Liver (tissue), 3 donors: ENCODE data around the gene EWSR1.

Source experiments
- CTCF ChIP-seq: fragments of 150-350 bp; IDR thresholded peaks from 2 replicates; pipeline ENCODE4 v1.5.1; 2017; ENCODE audit warnings: improper control_type of control experiment, low read depth, low read length; ENCODE audit not compliant: missing input control
- JUND ChIP-seq, 2 donors: IDR thresholded peaks; 2 replicates each; pipeline ENCODE4 v1.6.1; 2016; ENCODE audit warnings: antibody characterized with exemption in 2 of 2
- MAX ChIP-seq: IDR thresholded peaks from 2 replicates; pipeline ENCODE4 v1.6.1; 2016; ENCODE audit warnings: antibody characterized with exemption
- RXRA ChIP-seq, 2 donors: IDR thresholded peaks; 2 replicates each; pipeline ENCODE4 v1.6.1; 2017 to 2018; ENCODE audit warnings: antibody characterized with exemption in 2 of 2, mild to moderate bottlenecking in 1 of 2
- TAF1 ChIP-seq: conservative IDR thresholded peaks from 2 replicates; pipeline ENCODE4 v1.6.1; 2016; ENCODE audit warnings: antibody characterized with exemption, mild to moderate bottlenecking
- TF ChIP-seq, protein P1 (sequence below): IDR thresholded peaks from 2 replicates; pipeline ENCODE4 v1.6.1; 2016; ENCODE audit warnings: antibody characterized with exemption
- TF ChIP-seq, protein P2 (sequence below): IDR thresholded peaks from 2 replicates; pipeline ENCODE4 v1.6.1; 2016; ENCODE audit warnings: antibody characterized with exemption, mild to moderate bottlenecking
- donor health status: healthy.
- donor health status: healthy.

GRCh38 chr22:29309332-29310064, 41.4 kb downstream of the EWSR1 start:
- TF ChIP-seq, protein P1, sequence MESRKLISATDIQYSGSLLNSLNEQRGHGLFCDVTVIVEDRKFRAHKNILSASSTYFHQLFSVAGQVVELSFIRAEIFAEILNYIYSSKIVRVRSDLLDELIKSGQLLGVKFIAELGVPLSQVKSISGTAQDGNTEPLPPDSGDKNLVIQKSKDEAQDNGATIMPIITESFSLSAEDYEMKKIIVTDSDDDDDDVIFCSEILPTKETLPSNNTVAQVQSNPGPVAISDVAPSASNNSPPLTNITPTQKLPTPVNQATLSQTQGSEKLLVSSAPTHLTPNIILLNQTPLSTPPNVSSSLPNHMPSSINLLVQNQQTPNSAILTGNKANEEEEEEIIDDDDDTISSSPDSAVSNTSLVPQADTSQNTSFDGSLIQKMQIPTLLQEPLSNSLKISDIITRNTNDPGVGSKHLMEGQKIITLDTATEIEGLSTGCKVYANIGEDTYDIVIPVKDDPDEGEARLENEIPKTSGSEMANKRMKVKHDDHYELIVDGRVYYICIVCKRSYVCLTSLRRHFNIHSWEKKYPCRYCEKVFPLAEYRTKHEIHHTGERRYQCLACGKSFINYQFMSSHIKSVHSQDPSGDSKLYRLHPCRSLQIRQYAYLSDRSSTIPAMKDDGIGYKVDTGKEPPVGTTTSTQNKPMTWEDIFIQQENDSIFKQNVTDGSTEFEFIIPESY = no peak
- no peak for TF ChIP-seq CTCF
- TF ChIP-seq JUND (IDR thresholded peaks at IDR 0.05) = no peak
- no peak for TF ChIP-seq MAX
- TF ChIP-seq, protein P2, sequence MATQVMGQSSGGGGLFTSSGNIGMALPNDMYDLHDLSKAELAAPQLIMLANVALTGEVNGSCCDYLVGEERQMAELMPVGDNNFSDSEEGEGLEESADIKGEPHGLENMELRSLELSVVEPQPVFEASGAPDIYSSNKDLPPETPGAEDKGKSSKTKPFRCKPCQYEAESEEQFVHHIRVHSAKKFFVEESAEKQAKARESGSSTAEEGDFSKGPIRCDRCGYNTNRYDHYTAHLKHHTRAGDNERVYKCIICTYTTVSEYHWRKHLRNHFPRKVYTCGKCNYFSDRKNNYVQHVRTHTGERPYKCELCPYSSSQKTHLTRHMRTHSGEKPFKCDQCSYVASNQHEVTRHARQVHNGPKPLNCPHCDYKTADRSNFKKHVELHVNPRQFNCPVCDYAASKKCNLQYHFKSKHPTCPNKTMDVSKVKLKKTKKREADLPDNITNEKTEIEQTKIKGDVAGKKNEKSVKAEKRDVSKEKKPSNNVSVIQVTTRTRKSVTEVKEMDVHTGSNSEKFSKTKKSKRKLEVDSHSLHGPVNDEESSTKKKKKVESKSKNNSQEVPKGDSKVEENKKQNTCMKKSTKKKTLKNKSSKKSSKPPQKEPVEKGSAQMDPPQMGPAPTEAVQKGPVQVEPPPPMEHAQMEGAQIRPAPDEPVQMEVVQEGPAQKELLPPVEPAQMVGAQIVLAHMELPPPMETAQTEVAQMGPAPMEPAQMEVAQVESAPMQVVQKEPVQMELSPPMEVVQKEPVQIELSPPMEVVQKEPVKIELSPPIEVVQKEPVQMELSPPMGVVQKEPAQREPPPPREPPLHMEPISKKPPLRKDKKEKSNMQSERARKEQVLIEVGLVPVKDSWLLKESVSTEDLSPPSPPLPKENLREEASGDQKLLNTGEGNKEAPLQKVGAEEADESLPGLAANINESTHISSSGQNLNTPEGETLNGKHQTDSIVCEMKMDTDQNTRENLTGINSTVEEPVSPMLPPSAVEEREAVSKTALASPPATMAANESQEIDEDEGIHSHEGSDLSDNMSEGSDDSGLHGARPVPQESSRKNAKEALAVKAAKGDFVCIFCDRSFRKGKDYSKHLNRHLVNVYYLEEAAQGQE = no peak
- TF ChIP-seq TAF1 = no peak
- no peak for TF ChIP-seq RXRA (IDR thresholded peaks at IDR 0.05)
